ENCODE measurements around the gene FRMPD2.

DNA sequence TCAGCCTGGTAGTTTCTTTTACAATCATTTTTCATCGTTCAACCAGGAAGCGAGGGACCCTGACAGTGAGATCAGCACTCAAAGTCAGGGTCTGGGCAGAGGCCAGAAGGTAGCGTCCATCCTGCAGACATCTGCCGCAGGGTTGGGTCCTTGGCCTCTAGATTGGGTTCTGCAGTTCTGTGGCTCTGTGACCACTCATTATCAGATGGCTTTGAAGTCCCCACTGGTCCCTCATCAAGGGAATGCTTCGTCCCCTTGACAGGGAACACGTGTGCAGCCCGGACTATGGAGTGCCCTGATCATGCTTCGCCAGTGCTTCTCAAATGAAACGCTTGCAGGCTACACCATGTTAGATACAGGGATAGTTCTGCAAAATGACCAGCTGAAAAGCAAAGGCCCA is 64.1 kb downstream of the FRMPD2 start:
- no peak for TF ChIP-seq POLR2AphosphoS5 (IDR thresholded peaks at IDR 0.05)
- TF ChIP-seq CTCF (IDR thresholded peaks at IDR 0.05): no peak
